Islet precursor cell (in vitro differentiated cells): Measurements from ENCODE around the gene NUDT8.
"Not testable (repeated sequence)": the region's sequence is repeated elsewhere in the genome, so short reads cannot be mapped to it uniquely, and the experiment has no call there.

ENCODE experiments used
- DNase-seq: peaks from one replicate; pipeline ENCODE4 v3.0.0-alpha.2; 2018

NUDT8 gene

DNA sequence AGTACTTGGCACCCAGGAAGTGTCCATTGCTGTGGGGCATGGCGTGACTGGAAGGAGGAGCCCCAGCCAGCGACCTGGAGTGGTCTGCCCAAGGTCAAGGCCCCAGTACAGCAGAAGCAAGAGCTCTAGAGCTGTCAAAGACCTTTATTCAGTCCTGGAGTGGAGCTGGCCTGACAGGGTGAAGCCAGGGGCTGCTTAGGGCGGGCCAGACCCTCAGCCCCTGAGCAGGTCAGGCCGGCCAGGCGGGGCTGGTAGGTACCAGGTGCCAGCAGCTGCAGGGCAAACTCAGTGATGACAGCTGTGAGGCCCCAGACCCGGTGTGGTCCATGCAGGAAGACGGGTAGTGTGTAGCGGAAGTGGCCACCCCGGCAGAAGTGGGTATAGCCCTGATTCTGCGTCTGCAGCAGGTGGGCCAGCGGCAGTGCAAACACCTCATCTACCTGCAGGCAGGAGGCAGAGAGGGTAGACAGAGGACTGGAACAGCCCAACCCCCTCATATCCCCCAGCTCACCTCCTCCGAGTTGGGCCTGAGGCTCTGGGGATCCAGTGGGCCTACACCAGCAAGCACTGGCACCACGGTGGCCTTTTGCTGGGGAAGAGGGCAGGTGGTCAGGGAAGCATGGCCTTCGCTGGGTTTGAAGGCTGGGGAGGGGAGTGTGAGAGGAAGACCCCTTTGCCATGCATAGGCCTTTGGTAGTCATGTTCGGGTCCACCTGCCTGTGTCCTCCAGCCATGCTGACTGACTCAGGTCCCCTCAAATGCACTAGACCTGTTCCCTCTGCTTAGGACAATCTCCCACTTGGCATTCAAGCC lies 1.7 kb downstream of the NUDT8 start:
- no peak for DNase-seq

- DNase-seq: no peak
Observed at GRCh38 chr11:67627441-67627811, 2.3 kb downstream of the NUDT8 start.

- DNase-seq: no peak
Observed at GRCh38 chr11:67626970-67627369, 2.8 kb downstream of the NUDT8 start.

- not testable (repeated sequence) for DNase-seq
Observed at GRCh38 chr11:67626131-67626833, 3.5 kb downstream of the NUDT8 start.

DNA sequence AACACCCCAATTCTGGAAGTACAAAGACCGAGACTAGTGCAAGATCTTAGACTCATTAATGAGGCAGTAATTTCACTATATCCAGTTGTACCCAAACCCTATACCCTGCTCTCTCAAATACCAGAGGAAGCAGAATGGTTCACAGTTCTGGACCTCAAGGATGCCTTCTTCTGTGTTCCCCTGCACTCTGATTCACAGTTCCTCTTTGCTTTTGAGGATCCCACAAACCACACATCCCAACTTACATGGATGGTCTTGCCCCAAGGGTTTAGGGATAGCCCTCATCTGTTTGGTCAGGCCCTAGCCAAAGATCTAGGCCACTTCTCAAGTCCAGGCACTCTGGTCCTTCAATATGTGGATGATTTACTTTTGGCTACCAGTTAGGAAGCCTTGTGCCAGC lies 5.9 kb downstream of the NUDT8 start:
- DNase-seq: not testable (repeated sequence)

DNA sequence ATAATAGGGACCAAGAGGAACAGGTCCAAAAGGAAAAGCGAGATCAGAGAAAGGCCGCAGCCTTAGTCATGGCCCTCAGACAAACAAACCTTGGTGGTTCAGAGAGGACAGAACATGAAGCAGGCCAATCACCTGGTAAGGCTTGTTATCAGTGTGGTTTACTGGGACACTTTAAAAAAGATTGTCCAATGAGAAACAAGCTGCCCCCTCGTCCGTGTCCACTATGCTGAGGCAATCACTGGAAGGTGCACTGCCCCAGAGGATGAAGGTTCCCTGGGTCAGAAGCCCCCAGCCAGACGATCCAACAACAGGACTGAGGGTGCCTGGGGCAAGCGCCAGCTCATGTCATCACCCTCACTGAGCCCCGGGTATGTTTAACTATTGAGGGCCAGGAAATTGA lies 6.8 kb downstream of the NUDT8 start:
- not testable (repeated sequence) for DNase-seq

- DNase-seq: not testable (repeated sequence)
Observed at GRCh38 chr11:67621928-67622327, 7.8 kb downstream of the NUDT8 start.

DNA sequence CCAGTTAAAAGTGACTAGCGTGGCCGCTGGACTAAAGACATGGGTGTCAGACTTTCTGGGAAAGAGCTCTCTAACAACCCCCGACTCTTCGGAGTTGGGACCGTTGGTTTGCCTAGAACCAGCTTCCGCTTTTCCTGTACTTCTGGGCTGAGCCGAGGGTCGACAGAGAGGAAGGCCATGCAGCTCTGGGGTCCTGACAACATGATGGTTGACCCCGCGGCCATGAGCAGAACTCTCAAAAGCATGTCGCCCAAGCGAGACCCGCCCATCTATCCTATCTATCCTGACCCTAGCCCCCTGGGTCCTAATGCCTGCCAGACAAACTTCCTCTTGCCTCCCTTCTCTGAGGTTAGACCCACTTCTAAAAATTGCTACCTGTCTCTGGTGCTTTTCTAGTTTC lies 9.1 kb downstream of the NUDT8 start:
- peak; percentile 85 for DNase-seq

- DNase-seq: peak; percentile 89
Observed at GRCh38 chr11:67619683-67620618, 9.8 kb downstream of the NUDT8 start.

DNA sequence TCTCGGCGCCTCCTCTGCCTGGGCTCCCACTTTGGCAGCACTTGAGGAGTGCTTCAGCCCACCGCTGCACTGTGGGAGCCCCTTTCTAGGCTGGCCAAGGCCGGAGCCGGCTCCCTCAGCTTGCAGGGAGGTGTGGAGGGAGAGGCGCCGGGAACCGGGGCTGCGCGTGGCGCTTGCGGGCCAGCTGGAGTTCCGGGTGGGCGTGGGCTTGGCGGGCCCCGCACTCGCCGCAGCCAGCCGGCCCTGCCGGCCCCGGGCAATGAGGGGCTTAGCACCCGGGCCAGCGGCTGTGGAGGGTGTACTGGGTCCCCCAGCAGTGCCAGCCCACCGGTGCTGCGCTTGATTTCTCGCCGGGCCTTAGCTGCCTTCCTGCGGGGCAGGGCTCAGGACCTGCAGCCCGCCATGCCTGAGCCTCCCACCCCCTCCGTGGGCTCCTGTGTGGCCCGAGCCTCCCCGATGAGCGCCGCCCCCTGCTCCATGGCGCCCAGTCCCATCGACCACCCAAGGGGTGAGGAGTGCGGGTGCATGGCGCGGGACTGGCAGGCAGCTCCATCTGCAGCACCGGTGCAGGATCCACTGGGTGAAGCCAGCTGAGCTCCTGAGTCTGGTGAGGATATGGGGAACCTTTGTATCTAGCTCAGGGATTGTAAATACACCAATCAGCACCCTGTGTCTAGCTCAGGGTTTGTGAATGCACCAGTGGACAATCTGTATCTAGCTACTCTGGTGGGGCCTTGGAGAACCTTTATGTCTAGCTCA lies 10.7 kb downstream of the NUDT8 start:
- peak; percentile 56 for DNase-seq

DNA sequence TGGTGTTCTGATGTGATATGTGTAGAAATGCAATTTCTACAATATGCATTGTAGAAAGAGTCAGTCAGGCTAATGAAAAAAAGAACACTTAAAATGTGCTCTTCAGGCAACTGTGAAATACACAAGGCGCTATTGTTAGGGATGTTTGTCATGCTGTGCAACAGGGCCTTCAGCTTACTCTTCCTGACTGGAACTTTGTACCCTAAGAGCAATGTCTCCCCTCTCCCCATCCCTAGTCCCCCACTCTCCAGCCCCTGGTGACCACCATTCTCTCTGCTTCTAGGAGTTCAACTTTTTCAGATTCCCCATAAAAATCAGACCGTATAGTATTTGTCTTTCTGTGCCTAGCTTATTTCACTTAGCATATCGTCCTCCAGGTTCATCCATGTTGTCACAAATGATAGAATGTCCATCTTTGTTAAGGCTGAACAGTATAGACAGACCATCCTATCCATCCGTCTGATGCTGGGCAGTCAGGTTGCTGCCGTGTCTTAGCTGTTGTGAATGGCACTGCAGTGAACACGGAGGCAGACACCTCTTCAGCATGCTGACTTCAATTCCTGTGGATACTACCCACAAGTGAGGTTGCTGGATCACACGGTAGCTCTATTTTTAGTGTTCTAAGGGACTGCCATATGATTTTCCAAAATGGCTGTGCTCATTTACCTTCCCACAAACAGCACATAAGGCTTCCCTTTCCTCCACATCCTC lies 12.3 kb downstream of the NUDT8 start:
- DNase-seq: no peak

- peak; percentile 48 for DNase-seq
Observed at GRCh38 chr11:67616431-67617242, 13.1 kb downstream of the NUDT8 start.

DNA sequence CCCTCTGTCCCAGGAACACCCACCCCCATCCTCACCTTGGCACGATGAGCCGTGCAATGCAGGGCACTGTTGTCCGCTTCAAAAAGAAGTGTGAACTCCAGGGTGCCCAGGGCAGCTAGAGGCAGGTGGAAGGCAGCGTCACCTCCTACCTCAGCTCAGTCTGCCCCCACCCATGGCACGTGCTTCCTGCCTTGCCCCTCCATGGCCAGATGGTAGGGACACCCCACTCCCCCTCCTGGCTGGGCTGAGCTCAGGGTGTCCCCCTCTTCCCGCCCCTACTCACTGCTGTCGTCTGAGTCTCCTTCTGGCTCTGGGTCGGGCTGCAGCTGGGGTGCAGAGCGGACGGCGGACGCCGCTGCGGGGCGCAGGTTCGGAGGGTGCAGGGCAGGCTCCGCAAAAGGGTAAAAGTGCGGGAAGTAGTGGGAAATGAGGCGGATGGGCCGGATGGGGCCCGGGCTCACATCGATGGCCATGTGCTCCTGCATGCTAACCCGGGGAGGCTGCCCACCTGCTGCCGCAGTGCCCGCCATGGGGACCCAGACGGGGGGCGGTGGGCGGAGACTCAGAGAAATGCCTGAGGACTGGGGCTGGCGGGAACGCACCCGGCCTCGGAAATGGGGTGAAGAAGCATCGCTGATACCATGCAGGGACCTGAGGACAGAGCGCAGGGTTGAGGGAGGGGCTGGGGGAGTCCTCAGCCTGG lies 13.9 kb downstream of the NUDT8 start:
- DNase-seq: no peak

GRCh38 chr11:67614730-67615714 lies 14.7 kb downstream of the NUDT8 start:
- peak; percentile 72 for DNase-seq

- peak; percentile 79 for DNase-seq
Observed at GRCh38 chr11:67613960-67614715, 15.6 kb downstream of the NUDT8 start.

DNA sequence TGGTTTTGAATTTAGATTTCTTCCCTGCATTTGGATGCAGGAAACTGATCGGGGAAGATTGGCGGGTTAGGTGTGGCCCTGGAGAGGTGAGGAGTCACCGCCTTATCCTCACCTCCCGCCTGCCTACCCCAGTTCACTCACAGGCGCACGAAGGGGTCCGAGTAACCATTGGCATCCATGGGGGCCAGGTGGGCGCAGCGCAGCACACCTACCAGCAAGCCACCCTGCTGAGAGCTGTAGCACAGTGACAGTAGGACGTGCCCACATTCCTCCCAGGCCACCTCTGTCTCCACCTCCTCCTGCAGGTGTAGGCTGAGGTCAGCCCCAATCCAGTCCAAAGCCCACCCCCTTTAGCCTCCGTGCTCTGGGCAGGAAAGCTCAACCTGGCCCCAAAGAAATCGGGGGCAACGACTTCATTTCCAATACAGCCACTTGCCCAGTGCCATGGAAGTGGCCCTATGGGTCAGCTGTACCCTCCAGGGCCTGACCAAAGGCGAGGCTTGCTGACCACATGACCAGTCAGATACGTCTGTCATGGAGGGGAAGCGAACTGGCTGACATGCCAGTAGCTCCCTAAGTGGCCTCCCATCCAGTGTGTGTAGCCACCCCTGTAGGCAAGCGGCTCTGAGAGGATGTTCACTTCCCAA lies 16.3 kb downstream of the NUDT8 start:
- DNase-seq: no peak

DNA sequence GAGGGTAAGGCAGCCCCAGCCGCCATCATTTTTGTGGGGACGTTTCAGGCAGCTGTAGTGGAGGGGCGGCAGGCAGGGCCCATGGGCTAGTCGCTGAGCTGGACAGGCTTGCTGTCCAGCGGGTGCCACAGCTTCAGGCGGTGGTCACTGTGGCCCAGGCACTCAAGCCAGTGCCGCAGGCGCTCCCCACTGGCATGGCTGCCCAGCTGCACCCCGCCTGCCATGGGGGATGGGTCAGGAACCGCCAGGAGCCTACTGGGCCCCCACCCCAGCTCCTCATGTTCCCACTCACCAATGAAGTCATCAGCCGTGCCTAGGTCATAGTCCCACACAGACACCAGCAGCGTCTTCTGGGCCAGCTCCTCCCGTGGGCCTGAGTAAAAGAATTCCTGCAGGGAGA lies 17.0 kb downstream of the NUDT8 start:
- no peak for DNase-seq
